CD4-positive, alpha-beta T cell treated with Interleukin-21 for 1 hour (primary cell): ENCODE measurements around the gene DCLK2.

ENCODE experiments used
- DNase-seq: peaks from one replicate; pipeline ENCODE4 v3.0.0-alpha.2; 2020

Gene DCLK2

DNA sequence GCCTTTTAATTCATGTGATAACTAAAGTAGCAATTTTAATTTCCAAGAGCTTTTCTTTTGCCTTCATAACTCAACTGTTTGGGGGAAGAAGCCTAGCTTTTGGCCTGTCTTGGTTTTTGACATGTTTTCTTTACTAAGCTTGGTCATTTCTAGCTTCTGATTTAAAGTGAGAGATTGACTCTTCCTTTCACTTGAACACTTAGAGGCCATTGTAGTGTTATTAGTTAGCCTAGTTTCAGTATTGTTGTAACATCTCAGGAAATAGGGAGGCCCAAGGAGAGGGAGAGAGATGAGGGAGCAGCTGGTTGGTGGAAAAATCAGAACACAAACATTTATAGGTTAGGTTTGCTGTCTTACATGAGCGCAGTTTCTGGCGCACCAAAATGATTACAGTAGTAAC, 44.8 kb downstream of the DCLK2 start:
- DNase-seq: no peak

DNA sequence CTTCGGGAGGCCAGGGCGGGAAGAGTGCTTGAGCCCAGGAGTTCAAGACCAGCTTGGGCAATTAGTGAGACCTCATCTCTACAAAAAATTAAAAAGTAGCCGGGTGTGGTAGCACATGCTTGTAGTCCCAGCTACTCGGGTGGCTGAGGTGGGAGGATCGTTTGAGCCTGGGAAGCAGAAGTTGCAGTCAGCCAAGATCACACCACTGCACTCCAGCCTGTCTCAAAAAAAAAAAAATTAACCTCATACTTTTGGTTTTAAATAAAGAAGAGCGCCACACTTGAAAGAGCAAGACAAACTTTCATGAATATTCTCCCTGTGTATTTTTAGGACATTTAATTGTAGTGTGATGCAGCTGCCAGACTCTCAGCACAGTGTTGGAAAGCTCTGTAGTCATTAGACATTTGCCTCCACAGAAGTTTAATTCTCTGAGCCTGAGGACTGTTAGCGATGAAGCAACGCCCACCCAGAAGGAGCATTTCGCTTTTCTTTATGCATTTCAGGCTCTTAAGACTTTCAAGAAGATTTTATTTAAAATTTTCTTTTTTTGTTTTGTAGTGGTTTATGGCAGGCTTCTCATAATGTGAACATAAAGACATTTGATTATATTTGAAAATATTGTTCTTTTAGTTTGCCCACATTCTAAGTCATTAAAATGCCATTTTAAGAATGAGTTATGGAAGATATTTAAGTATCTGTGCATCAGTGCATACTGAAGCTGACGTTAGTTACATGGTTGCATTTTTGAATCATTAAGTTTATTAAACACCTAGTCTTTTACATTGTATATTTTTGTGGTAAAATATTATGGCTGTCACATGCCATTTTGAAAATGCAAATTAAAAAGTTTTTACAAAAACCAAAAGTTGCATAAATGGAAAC, 45.8 kb downstream of the DCLK2 start:
- no peak for DNase-seq

DNA sequence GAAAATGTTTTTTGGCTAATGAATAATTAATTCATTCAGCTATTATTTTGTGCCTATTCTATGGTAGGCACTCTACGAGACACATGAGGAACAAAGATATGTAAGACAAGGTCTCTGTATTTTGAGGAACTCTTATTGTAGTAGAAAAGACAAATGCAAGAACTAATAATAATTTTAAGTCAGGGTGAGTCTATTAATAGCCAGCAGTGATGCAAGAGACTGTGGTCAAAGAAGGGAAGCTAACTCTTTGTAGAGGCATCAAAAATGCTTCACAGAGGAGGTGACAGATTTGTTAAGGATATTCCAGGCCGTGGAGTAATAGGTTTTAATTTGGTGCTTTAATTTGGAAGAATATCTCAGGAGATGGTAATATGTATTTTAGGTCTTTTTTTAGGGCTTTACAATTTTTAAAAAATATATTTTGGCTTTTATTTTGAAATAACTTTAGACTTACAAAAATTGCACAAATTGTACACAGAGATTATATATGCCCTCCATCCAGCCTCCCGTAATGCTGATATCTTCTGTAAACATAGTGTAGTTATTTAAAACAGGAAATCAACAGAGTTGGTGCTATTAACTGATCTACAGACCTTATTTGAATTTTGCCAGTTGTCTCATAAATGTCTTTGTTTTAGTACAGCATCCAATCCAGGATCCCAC, 48.1 kb downstream of the DCLK2 start:
- no peak for DNase-seq

DNA sequence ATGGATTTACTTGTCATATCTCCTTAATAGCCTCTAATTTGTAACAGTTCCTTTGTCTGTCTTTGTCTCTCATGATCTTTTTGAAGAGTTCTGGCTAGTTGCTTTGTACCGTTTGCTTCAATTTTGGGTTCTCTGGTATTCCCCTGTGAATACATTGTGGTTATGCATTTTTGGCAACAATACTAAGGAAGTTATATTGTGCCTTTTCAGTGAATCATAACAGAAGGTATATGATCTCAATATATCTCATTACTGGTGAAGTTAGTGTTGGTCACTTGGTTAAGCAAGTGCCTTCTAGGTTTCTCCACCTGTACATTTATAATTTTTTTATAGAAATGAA, 48.6 kb downstream of the DCLK2 start:
- no peak for DNase-seq

DNA sequence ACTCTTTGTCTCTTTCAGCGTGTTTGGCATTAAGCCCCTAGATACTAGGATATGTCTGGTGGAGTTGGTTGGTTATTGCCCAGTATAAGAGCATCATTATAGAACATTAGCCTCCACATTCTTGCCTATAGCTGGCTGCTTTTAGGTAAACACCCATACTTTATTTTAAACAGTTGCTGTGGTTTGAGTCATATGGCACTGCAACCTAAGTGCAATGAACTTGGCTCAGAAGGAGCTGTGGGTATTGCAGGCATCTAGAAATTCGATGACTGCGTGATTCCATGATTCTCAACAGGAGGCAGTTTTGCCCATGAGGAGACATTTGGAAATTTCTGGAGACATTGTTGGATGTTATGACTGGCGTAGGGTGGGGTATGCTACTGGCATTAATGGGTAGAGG, 49.5 kb downstream of the DCLK2 start:
- DNase-seq: no peak

DNA sequence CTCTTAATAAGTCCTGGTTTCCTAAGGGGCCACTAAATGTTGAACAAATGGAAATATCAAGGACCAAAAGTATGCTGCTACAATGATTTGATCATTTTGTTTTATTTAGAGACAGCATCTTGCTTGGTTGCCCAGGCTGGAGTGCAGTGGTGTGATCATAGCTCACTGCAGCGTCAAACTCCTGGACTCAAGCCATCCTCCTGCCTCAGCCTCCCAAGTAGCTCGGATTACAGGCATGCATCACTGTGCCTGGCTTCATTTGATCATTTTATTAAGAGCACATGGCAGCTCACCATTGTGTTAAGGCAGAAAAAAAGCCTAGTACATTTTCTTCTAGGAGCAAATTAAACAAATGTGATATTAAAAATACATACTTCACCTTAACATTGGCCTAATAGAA, 52.7 kb downstream of the DCLK2 start:
- no peak for DNase-seq

DNA sequence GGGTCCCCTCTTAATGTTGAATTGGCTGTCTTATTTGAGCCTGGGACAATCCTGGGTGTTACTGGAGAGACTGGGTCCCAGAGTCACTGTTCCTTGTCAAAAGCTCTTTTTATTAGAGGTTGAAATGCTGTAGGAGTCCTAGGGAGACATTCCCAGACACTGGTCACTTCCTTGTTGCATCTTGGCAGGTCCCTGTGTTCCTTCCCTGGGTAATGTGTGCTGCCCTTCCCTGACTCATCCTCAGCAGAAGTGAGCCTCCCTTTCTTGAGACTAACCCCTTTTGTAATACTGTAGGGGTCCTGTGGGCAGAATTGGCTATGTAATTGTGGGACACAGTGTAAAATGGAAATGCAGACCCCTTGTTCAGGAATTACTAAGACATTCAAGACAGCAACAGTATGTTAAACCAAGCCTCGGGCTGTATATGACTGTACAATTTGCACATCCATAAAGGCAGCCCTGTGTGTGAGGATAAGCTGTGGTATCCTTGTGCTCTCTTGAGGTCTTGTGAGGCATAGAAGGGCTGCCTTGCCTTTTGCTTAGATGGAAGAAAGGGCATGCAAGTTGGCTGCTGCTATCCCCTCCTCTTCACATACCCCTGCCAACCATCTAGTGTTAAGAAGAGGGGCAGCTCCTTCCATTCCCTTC, 53.5 kb downstream of the DCLK2 start:
- no peak for DNase-seq

DNA sequence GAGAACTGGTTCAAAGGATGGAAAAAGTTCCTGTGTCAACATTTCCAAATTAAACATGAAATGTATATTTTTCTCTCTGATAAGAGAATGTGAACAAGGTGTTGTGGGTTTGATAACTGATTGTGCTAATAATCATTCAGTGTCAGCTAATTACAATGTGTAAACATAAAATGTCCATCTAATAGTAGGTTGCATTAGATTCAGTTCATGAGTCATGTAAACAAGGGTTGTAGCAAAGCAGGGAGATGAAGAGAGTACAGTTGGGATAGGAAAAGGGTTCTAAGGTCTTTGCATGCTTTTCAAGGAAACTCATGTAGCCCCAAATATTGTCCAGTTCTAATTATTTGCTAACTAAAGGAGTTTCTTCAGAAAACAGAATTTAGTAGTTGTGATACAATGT, 55.4 kb downstream of the DCLK2 start:
- no peak for DNase-seq

DNA sequence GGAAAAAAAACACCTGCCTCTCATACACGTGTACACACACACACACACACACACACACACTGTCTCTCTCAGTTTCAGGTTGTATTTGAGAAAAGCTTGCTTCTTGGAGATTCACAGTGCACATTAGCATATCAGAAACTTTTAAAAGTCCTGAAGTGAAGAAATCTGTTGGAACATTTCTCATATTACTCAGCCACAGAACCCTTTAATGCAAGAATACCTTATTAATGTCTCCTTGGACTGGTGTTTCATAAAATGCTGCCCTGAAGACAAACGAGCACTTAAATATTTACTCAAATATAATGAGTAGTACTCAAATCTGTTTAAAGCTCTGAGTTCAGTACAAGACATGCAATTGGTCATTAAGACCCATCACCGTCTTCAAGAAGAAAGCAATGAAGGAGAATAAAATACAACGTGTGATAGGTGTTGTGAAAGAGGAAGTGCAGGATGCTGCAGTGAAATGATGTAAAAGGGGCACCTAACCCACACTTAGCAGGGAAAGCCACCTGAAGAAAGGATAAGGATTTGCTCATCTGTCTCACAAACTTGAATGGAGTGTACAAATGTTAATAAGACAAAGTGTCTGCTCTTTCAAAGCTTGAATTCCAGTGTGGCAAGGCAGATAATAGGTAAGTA, 57.0 kb downstream of the DCLK2 start:
- no peak for DNase-seq

DNA sequence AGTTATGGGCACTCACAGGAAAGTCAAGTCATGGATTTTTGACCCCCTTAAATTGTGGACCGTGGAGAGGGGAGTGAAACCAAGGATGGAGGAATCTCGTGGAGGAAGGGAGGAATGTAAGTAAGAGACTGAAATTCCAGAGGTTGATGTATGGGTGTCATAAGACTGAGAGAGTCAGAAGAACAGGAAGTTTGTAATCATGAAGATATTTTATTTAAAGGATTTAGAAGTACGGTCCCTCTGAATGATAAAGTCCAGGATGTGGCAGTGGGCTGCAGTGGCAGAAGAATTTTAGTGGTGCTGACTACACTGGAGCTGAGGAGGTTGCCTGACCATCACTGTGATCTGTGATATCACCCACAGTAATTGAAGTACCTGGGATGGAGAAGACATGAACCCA, 57.8 kb downstream of the DCLK2 start:
- no peak for DNase-seq

DNA sequence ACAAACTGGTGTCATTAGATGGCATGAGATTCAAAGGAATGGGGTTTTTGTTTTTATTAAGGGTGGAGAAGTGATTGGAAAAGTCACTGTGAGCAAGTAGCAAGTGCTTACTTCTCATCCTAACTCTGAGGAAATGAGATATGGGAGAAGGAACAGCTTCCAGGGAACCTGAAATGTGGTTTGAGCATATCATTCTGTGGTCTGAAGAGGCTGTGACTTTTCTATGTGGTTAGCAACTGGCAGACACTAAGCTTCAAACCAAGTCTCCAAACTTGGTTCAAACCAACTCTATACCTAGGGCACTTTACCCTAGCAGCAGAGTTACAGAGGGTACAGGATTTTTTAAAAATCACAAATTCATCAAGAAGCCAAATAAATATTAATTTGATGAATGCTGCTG, 58.2 kb downstream of the DCLK2 start:
- DNase-seq: no peak

DNA sequence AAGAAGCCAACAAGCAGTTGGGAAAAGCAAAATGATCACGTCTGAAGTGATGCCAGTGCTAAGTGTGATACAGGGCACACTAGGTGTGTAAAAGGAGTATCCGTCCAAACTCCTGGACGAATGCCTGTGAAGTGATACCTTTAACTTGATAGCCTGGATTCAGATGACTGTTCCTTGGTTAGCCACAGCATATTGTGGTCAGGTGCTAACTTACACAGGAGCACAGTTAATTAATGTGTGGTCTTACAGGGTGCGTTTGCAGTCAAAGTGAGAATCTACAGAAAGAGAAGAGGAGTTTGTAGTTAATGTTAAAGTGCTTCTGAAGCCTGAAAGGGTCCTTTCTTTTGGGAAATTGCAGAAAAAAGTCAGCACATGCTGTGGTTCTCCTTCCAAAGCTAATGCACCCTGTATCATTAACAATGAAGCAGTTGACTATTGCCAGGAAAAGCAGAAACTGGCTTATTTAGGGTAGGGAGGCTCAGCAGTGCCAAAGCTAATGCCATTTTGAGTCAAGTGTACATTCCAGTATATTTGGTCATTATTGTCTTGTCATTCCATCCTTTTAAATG, 61.1 kb downstream of the DCLK2 start:
- DNase-seq: no peak

DNA sequence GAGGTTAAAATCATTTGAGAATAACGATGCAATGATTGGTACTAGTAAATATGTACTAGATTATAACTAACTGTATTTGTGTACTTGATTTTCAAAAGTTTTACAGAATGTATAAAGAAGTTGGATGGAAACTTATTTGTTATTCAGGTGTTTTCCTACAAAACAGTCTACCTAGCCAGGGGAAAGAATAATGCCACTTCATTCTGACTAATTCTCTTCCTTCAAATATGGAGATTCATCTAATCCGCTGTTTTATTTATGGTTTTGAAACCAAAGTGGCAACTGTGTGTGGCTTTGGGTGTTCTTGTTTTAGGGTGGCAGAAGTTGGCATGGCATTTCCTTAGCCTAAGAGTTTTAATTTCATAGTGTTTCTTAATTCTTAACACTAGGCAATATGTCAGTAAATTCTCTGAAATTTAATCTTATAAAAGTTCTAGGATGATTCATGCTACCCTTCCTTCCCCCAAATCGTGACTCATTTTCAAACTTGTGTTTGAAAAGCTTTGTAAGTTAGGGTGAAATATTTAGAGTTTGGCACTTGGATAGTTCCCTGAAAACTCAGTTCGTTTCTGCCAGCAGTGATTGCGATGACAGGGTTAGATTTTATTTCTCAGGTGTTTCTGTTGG, 62.6 kb downstream of the DCLK2 start:
- DNase-seq: no peak

DNA sequence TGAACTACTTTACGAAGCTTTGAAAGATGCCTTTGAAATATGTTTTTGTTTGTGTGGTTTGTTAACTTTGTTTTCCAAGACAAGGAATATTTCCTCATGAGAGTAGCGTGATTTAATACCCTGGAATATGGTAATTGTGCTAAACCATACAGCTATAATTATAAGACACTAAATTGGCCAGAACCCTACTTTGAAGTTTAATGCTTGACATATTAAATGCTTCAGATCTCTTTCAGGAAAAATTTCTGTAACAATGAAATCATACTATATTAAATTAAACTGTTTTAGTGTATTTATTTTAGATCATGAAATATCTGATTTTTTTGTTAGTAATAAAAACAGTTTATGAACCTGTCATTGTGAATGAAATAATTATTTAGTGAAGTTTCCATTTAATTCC, 63.5 kb downstream of the DCLK2 start:
- DNase-seq: no peak

DNA sequence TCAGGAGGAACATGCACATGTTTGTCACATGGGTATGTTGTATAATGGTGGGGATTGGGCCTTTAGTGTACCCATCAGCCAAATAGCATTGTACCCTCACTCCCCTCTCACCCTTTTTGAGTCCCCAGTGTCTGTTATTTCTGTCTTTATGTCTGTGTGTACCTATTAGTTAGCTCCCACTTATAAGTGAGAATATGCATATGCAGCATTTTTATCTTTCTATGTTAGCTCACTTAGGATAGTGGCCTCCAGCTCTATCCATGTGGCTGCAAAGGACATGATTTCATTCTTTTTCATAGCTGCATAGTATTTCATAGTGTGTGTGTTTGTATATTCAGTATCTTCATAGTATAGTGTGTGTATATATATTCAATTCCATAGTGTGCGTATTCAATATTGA, 64.6 kb downstream of the DCLK2 start:
- DNase-seq: no peak

DNA sequence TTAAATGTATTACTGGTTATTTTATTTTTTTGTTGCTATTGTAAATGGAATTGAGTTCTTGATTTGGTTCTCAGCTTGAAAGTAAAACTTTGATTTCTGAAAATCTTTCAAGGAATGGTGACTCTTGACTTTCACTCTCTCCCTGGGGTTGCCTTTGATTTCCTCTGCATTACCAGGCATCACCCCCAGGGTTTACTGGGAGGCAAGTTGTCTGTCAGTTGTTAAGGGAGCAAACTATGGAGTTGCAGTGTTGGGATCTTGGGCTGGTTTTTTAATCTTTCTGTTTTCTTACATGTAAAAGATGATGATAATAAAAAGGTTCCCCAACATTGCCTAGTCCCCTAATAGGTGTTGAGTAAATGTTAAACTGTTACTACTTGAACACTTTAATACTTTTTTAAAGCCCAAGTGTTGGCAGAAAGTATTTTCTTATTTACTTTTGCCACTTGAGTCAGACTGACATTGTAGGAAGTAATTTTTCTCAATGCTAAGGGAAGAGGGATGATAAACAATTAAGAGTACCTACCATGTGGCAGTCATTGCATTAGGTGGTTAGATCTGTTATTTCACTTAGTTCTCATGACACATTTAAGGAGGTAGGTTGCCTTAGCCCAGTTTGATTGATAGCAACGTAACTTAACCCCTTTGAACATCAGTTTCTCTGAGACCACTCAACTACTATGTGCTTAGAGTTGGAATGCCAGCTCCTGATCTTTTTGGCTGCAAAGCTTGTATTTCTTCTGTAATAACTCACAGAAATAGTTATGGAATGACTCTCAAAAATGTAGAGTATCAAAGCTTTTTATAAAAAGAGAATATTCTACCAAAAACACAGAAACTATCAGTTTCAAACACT, 67.1 kb downstream of the DCLK2 start:
- DNase-seq: no peak

DNA sequence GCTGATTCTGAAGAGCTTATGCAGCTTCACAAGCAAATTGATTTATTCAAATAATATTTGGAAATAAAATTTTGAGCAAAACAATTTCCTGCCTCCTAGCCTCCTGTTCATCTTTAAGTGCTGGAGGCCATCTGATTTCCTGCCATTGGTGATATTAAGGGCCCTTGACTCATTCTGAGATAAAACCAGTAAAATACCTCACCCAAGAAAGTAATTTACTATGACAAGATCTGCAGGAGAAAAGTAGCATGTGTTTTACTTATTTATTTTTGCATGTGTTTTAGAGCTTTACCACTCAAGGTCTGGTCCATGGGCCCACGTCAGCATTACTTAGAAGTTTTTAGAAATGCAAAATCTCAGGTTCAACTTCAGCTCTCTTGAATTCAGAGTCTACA, 67.7 kb downstream of the DCLK2 start:
- DNase-seq: no peak

DNA sequence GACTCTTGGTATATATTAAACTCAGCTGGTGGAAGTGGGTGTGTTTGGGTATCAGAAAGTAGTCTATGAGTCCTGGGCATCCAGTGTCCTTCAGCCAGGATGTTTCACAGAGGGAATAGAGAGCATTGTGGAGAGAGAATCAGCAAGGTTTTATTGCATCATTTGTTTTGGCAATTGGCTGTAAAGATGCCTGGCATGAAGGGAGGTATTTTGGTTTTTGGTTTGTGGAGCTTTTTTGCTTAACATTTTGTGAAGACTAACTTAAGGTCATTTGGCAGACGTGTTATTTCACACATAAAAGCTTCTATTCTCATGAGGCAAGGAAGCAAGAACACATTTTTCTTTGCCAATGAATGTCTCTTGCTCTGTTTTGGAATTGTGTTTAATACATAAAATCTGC, 71.1 kb downstream of the DCLK2 start:
- DNase-seq: no peak

DNA sequence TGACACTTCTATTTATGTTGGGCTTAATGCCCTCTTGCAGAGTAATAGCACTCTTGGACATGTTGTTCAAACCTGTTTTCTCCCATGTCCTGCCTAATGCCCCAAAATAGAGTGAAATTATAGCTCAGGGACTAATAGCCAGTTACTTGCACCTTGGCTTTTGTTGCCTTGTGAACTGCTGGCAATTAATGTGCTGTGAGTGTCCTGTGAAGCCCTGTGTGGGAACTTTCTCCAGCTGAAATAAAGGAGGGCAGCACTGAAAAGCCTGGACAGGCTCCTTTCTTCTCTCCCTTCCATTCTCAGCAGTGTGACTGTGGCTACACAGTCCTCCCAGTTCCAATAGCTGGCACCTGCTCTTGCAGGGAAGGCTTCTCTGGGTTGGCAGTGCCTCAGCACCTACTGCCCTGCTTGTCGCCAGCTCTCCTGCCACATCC, 72.4 kb downstream of the DCLK2 start:
- no peak for DNase-seq

DNA sequence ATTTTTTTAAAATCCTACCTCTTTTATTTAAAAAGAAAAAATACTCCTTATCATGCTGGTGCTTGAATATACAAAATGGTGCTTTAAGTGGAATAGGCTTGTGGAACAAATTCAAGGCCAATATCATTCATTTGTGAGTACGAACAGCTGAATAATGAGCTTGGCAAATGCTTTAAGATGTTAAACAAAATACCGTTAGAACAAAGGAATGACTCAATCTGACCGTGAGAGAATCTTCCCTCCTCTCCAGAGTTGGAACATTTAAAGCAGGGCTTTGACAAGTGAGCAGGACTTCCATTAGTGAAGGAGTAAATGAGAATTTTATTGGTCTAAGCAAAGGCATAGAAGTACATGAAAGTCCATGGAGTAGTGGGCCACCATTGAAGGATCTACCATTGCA, 74.5 kb downstream of the DCLK2 start:
- no peak for DNase-seq

DNA sequence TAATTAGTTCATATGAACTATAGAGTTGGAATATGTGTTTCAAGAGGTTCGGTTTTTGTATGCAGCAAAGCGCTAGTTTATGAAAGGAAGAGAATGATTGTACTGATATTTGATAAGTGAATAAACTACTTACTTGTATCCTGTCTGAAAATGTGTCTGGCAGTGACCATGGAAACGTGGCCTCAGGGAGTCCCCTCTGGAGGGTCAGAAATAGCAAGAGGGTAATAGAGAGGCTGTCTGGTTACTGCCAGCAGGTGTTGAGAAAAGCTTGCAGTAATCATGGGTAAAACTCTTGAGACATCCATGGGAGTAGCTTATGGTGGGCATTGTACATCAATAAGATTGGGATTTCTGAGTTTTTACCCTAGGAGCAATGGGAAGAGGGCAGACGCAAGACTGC, 77.1 kb downstream of the DCLK2 start:
- DNase-seq: no peak

DNA sequence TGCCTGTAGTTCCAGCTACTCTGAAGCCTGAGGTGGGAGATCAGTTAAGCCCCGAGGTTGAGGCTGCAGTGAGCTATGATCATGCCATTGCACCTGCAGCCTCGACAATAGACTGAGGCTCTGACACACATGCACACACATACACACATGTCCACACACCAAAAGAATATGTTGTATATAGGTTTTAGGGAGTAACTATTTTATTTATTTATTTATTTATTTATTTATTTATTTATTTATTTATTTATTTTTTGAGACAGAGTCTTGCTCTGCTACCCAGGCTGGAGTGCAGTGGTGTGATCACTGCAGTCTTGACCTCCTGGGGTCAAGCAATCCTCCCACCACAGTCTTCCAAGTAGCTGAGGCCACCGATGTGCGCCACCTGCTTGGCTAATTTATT, 78.3 kb downstream of the DCLK2 start:
- DNase-seq: no peak
